ENCODE results near the gene CUX1.

- TF ChIP-seq GATA3 (IDR thresholded peaks at IDR 0.05; ENCODE audit: low read depth, low read length): no peak
- TF ChIP-seq GATA2 (IDR thresholded peaks at IDR 0.05; ENCODE audit: low read depth, low read length): no peak
These were observed 421.9 kb downstream of the CUX1 start for GRCh38 chr7:102239206-102239820.

Data from SH-SY5Y (cell line).